ENCODE measurements around the gene GPRC5A.

The GPRC5A gene

DNA sequence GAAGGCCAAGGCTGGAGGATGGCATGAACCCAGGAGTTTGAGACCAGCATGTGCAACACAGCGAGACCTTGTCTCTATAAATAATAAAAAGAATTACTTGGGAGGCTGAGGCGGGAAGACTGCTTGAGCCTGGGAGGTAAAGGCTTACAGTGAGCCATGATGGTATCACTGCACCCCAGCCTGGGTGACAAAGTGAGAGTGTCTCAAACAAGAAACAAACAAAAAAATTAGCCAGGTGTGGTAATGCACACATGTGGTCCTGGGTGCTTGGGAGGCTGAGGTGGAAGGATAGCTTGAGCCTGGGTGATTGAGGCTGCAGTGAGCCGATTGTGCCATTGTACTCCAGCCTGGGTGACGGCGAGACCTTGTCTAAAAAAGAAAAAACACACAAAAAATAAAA, 1.7 kb upstream of the GPRC5A start:
- Histone ChIP-seq H3K9me3 (ENCODE audit: control insufficient read depth, insufficient read depth, low read depth, low read length) (no peaks in the 10 kb centered on the region), H3K36me3 (ENCODE audit: control insufficient read depth in 2 of 2, insufficient read depth in 1 of 2, low read length in 2 of 2) (no peaks in the 10 kb centered on the region), H3K27ac (ENCODE audit: extremely low read depth, low read depth, low read length) (peak overlapping the region; percentile 100), H3K4me3 (ENCODE audit: low read depth, low read length) (no peak overlapping the region), H3K4me1 (ENCODE audit: control insufficient read depth, insufficient read depth, low read length) (peaks cover 18% of the 10 kb centered on the region)
- TF ChIP-seq ZNF701 (tag by site-specific recombination; IDR thresholded peaks at IDR 0.05) = no peak
- no peak for TF ChIP-seq ZNF350 (tag by site-specific recombination; IDR thresholded peaks at IDR 0.05)
- TF ChIP-seq GLIS1 (tag by site-specific recombination; IDR thresholded peaks at IDR 0.05) = peak; percentile 91
- TF ChIP-seq, protein P1, sequence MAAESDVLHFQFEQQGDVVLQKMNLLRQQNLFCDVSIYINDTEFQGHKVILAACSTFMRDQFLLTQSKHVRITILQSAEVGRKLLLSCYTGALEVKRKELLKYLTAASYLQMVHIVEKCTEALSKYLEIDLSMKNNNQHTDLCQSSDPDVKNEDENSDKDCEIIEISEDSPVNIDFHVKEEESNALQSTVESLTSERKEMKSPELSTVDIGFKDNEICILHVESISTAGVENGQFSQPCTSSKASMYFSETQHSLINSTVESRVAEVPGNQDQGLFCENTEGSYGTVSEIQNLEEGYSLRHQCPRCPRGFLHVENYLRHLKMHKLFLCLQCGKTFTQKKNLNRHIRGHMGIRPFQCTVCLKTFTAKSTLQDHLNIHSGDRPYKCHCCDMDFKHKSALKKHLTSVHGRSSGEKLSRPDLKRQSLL (tag by site-specific recombination; IDR thresholded peaks at IDR 0.05) = peak; percentile 63; the same call in 1 of the 2 replicates
- ChIA-PET POLR2A (interaction anchor here (1.7 to 3.3 kb wide), 4 partner anchors 12 to 70 kb away, joined by 6 to 24 read pairs (median 18); no protein-coding TSS in a partner anchor), CTCF (interaction anchor here (0.6 to 4.3 kb wide), 5 partner anchors 12 to 75 kb away, joined by 3 to 44 read pairs (median 6); no protein-coding TSS in a partner anchor)

DNA sequence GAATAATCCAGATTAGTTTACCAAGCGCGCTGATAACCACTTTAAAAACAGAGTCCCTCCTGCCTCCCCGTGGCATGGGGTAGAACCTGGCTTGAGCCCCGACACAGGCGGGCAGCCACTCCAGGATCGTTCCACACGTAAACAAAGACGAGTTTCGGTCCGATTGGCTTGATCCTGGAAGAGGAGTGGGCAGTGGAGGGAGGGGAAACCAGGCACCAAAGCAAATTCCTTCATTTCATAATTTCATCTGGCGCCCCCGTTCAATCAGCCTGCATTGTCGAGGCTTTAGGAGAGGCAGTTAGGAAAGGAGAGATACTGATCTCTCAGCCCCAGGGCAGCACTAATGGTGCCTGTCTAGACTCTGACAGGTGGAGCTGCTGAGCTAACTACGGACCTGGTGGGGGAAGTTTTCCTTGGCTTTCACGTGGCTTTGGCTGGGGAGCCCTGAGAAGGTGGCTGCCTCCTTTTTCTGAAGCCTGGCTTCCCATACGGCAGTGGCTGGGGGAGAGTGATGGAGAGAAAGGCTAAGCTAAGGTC, 751 bp upstream of the GPRC5A start:
- Histone ChIP-seq H3K4me1 (ENCODE audit: control insufficient read depth, insufficient read depth, low read length) (peaks cover 12% of the 10 kb centered on the region), H3K27ac (ENCODE audit: extremely low read depth, low read depth, low read length) (peak overlapping the region; percentile 100), H3K4me3 (ENCODE audit: low read depth, low read length) (peak overlapping the region; percentile 59), H3K9me3 (ENCODE audit: control insufficient read depth, insufficient read depth, low read depth, low read length) (no peaks in the 10 kb centered on the region), H3K36me3 (ENCODE audit: control insufficient read depth in 2 of 2, insufficient read depth in 1 of 2, low read length in 2 of 2) (no peaks in the 10 kb centered on the region)
- ChIA-PET CTCF (interaction anchor here (0.6 to 4.3 kb wide), 11 partner anchors 10 to 1048 kb away, joined by 3 to 44 read pairs (median 6); partner anchors contain the start of gene DDX47), POLR2A (interaction anchor here (0.5 to 3.3 kb wide), 31 partner anchors 8 to 315 kb away, joined by 3 to 24 read pairs (median 5); partner anchors contain the start of gene DDX47)
- TF ChIP-seq SP3 (tag by site-specific recombination; IDR thresholded peaks at IDR 0.05) = no peak
- no peak for TF ChIP-seq ZNF549 (tag by site-specific recombination; IDR thresholded peaks at IDR 0.05)
- TF ChIP-seq ZBTB21 (tag by site-specific recombination; IDR thresholded peaks at IDR 0.05) = no peak
- TF ChIP-seq ZNF561 (tag by site-specific recombination; IDR thresholded peaks at IDR 0.05; ENCODE audit: borderline replicate concordance) = no peak
- TF ChIP-seq HOXD13 (CRISPR knock-in tag; IDR thresholded peaks at IDR 0.05; ENCODE audit: borderline replicate concordance) = no peak
- TF ChIP-seq ZBTB17 (tag by site-specific recombination; IDR thresholded peaks at IDR 0.05) = peak; percentile 71
- TF ChIP-seq, protein P2, sequence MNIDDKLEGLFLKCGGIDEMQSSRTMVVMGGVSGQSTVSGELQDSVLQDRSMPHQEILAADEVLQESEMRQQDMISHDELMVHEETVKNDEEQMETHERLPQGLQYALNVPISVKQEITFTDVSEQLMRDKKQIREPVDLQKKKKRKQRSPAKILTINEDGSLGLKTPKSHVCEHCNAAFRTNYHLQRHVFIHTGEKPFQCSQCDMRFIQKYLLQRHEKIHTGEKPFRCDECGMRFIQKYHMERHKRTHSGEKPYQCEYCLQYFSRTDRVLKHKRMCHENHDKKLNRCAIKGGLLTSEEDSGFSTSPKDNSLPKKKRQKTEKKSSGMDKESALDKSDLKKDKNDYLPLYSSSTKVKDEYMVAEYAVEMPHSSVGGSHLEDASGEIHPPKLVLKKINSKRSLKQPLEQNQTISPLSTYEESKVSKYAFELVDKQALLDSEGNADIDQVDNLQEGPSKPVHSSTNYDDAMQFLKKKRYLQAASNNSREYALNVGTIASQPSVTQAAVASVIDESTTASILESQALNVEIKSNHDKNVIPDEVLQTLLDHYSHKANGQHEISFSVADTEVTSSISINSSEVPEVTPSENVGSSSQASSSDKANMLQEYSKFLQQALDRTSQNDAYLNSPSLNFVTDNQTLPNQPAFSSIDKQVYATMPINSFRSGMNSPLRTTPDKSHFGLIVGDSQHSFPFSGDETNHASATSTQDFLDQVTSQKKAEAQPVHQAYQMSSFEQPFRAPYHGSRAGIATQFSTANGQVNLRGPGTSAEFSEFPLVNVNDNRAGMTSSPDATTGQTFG (tag by site-specific recombination; IDR thresholded peaks at IDR 0.05; ENCODE audit: borderline replicate concordance) = no peak
- TF ChIP-seq SCRT1 (tag by site-specific recombination; IDR thresholded peaks at IDR 0.05; ENCODE audit: borderline replicate concordance) = peak; percentile 97
- TF ChIP-seq ZNF138 (tag by site-specific recombination; IDR thresholded peaks at IDR 0.05; ENCODE audit: borderline replicate concordance) = no peak
- TF ChIP-seq ZNF366 (tag by site-specific recombination; conservative IDR thresholded peaks at IDR 0.05) = peak; percentile 55
- TF ChIP-seq, protein P3, sequence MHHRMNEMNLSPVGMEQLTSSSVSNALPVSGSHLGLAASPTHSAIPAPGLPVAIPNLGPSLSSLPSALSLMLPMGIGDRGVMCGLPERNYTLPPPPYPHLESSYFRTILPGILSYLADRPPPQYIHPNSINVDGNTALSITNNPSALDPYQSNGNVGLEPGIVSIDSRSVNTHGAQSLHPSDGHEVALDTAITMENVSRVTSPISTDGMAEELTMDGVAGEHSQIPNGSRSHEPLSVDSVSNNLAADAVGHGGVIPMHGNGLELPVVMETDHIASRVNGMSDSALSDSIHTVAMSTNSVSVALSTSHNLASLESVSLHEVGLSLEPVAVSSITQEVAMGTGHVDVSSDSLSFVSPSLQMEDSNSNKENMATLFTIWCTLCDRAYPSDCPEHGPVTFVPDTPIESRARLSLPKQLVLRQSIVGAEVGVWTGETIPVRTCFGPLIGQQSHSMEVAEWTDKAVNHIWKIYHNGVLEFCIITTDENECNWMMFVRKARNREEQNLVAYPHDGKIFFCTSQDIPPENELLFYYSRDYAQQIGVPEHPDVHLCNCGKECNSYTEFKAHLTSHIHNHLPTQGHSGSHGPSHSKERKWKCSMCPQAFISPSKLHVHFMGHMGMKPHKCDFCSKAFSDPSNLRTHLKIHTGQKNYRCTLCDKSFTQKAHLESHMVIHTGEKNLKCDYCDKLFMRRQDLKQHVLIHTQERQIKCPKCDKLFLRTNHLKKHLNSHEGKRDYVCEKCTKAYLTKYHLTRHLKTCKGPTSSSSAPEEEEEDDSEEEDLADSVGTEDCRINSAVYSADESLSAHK (tag by site-specific recombination; IDR thresholded peaks at IDR 0.05) = no peak
- TF ChIP-seq KLF9 (tag by site-specific recombination; IDR thresholded peaks at IDR 0.05; ENCODE audit: low read depth) = no peak
- TF ChIP-seq ZNF837 (tag by site-specific recombination; IDR thresholded peaks at IDR 0.05) = no peak
- no peak for TF ChIP-seq FEZF1 (tag by site-specific recombination; IDR thresholded peaks at IDR 0.05)
- TF ChIP-seq, protein P4, sequence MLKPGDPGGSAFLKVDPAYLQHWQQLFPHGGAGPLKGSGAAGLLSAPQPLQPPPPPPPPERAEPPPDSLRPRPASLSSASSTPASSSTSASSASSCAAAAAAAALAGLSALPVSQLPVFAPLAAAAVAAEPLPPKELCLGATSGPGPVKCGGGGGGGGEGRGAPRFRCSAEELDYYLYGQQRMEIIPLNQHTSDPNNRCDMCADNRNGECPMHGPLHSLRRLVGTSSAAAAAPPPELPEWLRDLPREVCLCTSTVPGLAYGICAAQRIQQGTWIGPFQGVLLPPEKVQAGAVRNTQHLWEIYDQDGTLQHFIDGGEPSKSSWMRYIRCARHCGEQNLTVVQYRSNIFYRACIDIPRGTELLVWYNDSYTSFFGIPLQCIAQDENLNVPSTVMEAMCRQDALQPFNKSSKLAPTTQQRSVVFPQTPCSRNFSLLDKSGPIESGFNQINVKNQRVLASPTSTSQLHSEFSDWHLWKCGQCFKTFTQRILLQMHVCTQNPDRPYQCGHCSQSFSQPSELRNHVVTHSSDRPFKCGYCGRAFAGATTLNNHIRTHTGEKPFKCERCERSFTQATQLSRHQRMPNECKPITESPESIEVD (tag by site-specific recombination; IDR thresholded peaks at IDR 0.05) = no peak
- TF ChIP-seq ZXDB (tag by site-specific recombination; IDR thresholded peaks at IDR 0.05) = no peak
- no peak for TF ChIP-seq ZNF169 (tag by site-specific recombination; IDR thresholded peaks at IDR 0.05)
- TF ChIP-seq, protein P5, sequence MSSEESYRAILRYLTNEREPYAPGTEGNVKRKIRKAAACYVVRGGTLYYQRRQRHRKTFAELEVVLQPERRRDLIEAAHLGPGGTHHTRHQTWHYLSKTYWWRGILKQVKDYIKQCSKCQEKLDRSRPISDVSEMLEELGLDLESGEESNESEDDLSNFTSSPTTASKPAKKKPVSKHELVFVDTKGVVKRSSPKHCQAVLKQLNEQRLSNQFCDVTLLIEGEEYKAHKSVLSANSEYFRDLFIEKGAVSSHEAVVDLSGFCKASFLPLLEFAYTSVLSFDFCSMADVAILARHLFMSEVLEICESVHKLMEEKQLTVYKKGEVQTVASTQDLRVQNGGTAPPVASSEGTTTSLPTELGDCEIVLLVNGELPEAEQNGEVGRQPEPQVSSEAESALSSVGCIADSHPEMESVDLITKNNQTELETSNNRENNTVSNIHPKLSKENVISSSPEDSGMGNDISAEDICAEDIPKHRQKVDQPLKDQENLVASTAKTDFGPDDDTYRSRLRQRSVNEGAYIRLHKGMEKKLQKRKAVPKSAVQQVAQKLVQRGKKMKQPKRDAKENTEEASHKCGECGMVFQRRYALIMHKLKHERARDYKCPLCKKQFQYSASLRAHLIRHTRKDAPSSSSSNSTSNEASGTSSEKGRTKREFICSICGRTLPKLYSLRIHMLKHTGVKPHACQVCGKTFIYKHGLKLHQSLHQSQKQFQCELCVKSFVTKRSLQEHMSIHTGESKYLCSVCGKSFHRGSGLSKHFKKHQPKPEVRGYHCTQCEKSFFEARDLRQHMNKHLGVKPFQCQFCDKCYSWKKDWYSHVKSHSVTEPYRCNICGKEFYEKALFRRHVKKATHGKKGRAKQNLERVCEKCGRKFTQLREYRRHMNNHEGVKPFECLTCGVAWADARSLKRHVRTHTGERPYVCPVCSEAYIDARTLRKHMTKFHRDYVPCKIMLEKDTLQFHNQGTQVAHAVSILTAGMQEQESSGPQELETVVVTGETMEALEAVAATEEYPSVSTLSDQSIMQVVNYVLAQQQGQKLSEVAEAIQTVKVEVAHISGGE (tag by site-specific recombination; conservative IDR thresholded peaks at IDR 0.05; ENCODE audit: low read depth) = 0 out of 2 replicates have a peak, but pooled peaks have one; percentile 14
- peak; percentile 19 for TF ChIP-seq ZNF654 (tag by site-specific recombination; IDR thresholded peaks at IDR 0.05; ENCODE audit: low read depth)

Measured in HEK293 (cell line).